GM12801 (cell line): Measurements from ENCODE around the gene NFKBIL1.

ENCODE experiments used
- TF ChIP-seq, protein P1 (sequence below): IDR thresholded peaks from one replicate; pipeline ENCODE4 v1.5.1; 2011; ENCODE audit warnings: control low read depth; ENCODE audit not compliant: insufficient read length; ENCODE audit errors: extremely low read depth

NFKBIL1 gene, protein sequence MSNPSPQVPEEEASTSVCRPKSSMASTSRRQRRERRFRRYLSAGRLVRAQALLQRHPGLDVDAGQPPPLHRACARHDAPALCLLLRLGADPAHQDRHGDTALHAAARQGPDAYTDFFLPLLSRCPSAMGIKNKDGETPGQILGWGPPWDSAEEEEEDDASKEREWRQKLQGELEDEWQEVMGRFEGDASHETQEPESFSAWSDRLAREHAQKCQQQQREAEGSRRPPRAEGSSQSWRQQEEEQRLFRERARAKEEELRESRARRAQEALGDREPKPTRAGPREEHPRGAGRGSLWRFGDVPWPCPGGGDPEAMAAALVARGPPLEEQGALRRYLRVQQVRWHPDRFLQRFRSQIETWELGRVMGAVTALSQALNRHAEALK

DNA sequence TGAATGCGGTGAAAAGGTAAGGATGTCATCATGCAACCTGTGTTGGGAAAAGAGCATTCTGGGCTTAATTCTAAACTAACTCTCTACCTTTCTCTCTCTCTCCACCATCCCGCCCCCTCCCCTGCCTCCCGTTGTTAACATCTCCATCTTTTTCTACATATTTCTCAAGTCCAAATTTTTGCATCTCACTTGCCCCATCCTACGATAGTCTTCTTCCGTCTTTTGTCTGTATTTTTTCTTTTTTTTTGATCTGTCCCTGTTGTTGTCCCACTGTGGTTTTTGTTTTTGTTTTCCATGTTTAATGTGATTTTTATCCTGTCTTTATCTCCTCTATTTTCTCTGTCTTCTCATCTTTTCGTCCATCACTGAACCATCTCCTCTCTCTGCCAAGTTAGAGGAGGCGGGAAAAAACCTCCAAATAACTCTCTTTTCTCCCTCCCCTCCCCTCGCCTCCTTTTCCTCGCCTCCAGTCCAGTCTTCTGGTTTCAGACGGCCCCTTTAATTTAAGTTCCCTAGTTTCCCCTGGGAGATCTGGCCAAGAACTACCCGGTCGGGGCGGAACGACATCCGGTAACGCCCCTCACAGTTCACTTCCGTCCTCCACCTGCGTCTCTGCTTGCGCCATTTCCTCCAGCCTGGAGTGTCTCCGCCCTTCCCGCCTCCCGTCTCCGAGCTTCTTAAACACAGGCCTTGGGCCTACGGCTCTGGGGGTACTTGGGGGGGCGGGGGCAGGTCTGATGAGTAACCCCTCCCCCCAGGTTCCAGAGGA, at the start of gene NFKBIL1:
Gene NFKBIL1, plus strand, starts transcription at position 651 of the 769 bp plus-strand sequence. Its CDS starts 87 bp downstream, at position 738.
- TF ChIP-seq, protein P1, sequence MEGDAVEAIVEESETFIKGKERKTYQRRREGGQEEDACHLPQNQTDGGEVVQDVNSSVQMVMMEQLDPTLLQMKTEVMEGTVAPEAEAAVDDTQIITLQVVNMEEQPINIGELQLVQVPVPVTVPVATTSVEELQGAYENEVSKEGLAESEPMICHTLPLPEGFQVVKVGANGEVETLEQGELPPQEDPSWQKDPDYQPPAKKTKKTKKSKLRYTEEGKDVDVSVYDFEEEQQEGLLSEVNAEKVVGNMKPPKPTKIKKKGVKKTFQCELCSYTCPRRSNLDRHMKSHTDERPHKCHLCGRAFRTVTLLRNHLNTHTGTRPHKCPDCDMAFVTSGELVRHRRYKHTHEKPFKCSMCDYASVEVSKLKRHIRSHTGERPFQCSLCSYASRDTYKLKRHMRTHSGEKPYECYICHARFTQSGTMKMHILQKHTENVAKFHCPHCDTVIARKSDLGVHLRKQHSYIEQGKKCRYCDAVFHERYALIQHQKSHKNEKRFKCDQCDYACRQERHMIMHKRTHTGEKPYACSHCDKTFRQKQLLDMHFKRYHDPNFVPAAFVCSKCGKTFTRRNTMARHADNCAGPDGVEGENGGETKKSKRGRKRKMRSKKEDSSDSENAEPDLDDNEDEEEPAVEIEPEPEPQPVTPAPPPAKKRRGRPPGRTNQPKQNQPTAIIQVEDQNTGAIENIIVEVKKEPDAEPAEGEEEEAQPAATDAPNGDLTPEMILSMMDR = no peak

DNA sequence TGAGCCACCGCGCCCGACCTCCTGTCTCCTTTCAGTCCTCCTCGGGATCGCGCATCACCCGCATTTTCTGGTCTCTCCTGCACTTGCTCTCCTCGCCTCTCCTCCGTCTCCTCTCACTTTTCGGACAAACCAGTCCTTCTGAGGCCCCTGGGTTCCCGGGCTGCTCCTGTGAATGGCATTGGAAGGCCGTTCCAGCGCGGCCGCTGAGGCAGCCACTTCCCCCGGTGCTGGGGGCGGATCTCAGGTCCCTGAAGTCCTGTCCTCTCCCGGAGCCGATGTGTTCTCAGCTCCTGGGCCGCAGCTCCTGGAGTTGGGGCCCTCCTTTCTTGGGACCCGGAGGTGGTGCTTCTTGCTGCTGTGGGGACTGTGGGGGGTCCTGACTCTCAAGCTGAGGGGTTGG, 48.7 kb upstream of the NFKBIL1 start:
- TF ChIP-seq, protein P1 = no peak

DNA sequence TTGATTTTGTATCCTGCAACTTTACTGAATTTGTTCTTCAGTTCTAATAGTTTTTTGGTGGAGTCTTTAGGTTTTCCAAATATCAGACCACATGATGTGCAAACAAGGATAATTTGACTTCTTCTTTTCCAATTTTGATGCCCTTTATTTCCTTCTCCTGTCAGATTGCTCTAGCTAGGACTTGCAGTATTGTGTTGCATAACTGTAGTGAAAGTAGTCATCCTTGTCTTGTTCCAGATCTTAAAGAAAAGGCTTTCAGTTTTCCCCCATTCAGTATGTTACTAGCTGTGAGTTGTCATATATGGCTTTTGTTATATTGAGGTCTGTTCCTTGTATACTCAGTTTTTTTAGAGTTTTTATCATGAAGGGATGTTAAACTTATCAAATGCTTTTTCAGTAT, 44.8 kb upstream of the NFKBIL1 start:
- TF ChIP-seq, protein P1 = no peak

DNA sequence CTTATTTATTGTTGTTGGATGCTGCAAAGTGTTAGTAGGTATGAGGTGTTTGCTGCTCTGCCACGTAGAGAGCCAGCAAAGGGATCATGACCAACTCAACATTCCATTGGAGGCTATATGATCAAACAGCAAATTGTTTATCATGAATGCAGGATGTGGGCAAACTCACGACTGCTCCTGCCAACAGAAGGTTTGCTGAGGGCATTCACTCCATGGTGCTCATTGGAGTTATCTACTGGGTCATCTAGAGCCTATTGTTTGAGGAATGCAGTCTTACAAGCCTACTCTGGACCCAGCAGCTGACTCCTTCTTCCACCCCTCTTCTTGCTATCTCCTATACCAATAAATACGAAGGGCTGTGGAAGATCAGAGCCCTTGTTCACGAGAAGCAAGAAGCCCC, 37.4 kb upstream of the NFKBIL1 start:
- TF ChIP-seq, protein P1 = no peak

DNA sequence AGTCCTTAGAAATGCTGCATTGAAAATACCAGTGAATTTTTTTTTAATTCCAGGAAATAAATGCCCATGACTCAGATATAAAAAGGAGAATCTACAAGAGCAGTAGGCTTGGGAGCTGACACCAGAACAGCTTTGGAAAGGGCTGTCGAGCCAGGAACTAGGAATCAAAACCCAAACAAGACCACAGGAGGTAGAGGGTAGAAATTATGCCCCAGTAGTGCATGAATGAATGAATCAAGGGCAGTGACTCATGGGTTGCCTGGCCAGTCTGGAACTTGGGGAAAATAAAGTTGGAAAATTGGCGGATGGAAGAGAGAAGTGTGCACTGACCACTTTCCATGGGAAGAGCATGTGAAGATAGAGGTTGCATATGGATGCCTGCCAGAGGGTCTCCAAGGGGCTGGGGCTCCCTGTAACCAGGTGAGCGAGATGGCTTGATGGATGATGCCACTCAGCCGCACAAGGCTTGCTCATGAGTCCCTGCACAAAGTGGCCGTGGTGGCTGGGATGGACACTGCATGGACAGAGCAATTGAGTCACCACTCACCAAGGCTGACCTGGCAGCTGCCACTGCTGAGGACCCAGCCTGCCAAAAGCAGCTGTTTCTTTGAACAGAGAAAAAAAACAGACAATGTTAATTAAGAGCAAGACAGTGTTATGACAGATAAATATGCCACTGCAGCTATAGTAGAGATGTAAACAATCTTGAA, 33.8 kb upstream of the NFKBIL1 start:
- TF ChIP-seq, protein P1 = no peak

DNA sequence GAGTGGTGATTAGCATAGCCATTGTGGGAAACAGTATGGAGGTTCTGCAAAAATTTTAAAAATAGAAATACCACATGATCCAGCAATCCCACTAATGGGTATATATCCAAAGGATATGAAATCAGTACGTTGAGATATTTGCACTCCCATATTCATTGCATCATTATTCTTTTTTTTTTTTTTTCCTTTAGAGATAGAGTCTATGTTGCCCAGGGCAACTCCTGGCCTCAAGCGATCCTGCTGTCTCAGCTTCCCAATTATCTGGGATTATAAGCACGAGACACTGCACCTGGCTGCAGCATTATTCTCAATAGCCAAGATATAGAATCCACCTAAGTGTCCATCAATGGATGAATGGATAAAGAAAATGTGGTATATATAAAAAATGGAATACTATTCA, 25.6 kb upstream of the NFKBIL1 start:
- TF ChIP-seq, protein P1 = no peak

DNA sequence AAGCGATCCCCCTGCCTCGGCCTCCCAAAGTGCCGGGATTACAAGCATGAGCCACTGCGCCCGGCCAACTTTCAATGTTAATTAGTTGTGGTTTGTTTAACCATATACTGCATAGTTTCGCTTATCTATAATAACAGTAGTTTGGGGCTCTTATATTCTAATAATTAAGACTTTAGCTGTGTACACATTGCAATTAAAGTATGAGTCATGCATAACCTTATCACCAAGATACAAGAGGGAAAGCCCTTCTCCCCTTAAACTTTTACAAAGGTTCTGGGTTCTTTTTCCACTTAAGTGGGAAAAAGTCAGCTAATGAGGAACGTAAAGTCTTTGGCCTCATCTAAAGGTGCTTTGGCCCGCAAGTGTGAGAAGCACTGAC, 21.9 kb upstream of the NFKBIL1 start:
- TF ChIP-seq, protein P1 = no peak
